GM21360 (cell line): ENCODE results near the gene ZNF254.
"Not testable (repeated sequence)": the region's sequence is repeated elsewhere in the genome, so short reads cannot be mapped to it uniquely, and the experiment has no call there.

Source experiments
- ATAC-seq: cut with Tn5 transposase; IDR thresholded peaks from one replicate; pipeline ENCODE4 v1.9.1; 2021; ENCODE audit warnings: mild to moderate bottlenecking, moderate library complexity; ENCODE audit not compliant: unreplicated experiment

ZNF254 gene

DNA sequence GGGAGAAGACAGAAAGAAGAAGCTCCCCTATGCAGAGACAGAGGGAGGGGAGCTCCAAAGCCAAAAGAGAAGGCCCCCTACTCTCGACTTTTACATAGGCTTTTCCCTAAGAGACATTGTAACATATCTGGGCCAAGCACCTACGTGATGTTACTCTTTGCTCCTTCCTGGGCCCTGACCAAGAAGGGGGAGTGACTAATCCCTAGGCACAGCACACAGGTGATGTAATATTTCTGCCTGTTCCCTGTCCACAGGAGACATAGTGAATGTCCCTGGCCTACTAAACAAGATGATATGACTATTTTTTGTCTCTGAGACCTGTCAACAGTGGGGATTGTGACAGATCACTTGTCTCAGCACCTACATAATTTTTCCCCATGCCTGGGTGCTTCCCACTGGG is 15.9 kb upstream of the ZNF254 start:
- ATAC-seq, result no peak

DNA sequence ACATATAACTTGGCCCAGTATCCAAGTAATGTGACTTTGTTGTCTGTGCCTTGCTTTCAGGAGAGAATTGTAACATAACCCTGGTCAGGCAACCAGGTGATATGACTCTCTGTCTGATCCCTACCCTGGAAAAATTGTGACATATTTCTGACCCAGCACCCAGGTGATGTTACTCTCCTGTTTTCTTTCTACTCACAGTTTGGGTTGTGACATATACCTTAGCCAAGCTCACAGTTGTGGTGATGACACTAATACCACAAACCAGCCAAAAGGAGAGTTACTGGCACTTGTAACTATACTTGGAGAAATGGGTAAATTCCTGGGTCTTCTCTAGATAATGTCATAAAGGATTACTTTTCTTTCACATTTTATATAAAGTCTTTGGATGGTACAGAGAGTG is 14.3 kb upstream of the ZNF254 start:
- ATAC-seq, result no peak

DNA sequence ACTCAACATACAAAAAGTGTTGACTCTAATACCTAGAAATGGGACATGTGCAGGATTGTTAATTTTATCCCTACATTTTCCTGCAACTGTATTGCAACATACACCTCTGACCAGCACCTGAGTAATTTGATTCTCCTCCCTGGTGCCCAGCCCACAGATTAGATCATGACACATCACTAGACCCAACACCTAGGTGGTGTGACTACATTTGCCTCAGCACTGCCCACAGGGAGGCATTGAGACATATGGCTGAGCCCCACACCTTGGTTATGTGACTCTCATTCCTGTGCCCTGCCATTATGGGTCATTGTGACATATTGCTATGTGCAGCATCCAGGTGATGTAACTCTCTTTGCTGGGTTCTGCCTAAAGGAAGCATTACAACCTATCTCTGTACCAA is 13.2 kb upstream of the ZNF254 start:
- ATAC-seq, result no peak

DNA sequence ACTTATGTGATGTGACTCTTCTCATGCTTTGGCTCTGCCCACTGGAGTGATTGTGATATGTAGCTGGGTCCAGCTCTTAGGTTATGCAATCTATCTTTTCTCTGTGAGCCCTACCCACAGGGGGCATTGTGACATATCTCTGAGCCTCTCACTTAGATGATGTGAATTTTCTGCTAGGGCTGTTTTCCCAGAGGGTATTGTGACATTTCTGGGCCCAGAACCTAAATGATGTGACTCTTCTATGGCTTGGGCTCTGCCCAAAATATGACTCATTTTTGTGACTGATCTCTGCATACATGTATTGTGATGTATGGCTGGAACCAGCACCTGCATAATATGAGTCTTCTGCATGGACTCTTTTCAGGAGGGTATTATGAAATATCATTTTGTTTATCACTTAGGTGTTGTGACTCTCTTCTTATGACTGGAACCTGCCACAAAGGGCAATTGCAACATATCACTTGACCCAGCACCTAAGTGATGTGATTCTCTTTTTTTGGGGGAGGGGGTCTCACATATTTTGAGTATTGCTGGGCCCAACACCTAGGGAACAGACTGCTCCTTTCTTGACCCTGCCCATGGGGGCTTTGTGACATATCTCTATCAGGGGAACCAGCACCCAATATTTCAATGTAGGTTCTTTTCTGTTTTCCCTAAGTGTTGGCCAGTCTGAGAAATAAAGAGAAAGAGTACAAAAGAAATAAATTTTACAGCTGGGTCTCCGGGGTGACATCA is 12.1 kb upstream of the ZNF254 start:
- no peak for ATAC-seq

DNA sequence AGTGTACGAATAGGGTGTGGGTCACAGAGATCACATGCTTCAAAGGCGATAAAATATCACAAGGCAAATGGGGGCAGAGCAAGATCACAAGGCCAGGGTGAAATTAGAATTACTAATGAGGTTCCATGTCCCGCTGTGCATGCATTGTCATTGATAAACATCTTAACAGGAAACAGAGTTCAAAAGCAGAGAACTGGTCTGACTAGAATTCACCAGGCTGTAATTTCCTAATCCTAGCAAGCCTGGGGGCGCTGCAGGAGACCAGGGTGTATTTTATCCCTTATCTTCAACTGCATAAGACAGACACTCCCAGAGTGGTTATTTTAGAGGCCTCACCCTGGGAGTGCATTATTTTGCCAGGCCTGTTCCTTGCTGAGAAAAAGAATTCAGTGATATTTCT is 11.5 kb upstream of the ZNF254 start:
- ATAC-seq, result not testable (repeated sequence)

DNA sequence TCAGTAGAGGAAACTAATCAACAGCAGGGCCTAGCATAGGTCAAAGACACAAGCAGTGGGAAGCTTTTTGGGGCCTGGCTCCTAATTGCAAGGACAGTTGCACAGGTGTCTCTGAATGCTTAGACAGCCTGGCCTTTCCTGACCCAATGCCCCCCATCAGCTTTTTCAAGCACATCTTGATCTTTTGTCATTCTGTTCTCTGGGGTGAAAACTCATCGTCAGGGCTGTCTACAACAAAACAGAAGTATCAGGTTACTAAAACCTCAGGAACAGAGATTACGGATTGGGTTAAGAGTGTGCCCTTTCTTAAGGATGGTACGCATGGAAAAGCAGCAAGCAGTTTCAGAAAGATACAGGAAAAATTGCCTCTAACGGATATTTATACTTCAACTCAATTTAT is 8.3 kb upstream of the ZNF254 start:
- no peak for ATAC-seq

DNA sequence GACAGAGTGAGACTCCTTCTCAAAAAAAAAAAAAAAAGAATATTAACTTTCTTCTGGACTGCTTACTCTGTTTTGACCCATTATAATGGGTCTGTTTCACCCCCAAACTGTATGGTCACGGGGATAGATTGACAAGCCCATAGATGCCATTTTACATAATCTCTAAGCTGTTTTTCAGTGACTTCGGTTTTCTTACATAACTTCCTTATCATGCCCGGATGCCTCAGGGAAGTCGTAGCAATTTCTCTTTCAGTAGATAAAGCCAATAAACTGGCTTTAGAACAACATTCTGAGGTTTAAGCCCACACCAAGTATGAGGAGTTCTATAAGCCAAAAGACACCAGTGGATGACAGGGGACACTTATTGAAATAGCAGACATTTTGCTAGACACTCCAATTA is 5.9 kb upstream of the ZNF254 start:
- ATAC-seq, result no peak

DNA sequence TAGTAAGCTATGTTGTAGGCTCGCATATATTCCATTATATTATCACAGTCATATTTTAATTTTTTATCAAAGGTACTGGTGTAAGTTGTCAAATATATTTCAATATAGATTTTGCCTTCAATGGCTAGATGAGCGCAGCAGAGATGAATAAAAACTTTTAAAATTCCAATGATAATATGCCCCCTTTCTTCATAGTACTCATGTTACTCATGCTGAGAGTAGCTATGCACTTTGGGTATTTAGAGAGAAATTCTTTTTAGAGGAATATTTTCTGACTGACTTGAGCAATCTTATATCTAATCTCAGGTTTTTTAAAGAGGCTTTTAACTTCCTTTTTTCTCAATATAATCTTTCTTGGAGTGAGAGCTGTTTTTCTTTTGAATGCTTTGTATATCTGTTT is 11.4 kb downstream of the ZNF254 start:
- no peak for ATAC-seq

DNA sequence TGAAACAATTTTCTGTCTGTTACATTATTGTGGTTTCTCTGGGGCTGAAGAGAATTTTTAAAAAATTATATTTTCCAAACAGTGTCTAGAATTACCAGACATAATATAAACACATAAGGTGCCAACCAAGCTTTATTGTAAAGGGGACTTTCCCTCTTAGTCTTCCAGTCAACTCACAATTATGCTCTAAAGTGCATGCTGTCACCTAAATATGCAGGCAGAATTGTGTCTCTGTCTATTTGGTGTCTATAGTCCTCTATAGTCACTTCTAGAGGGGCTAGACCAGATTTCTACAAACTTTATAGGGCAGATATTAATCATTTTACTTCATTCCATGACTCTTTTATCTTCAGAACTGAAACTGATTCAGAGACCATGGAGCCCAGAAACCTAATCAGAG is 12.8 kb downstream of the ZNF254 start:
- ATAC-seq, result no peak

DNA sequence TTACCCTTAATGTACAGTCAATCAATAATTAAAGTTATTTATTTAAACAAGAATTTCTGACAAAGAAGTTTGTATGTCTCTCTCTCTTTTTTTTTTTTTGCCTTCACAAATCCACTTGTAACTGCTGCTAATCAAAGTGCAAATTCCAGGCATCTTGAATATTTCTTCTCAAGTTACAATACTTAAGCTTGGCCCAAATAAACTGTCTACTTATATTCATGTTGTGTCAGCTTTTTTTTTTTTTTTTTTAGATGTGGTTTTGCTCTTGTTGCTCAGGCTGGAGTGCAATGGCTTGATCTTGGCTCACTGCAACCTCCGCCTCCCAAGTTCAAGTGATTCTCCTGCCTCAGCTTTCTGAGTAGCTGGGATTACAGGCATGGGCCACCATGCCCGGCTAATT is 13.6 kb downstream of the ZNF254 start:
- not testable (repeated sequence) for ATAC-seq

DNA sequence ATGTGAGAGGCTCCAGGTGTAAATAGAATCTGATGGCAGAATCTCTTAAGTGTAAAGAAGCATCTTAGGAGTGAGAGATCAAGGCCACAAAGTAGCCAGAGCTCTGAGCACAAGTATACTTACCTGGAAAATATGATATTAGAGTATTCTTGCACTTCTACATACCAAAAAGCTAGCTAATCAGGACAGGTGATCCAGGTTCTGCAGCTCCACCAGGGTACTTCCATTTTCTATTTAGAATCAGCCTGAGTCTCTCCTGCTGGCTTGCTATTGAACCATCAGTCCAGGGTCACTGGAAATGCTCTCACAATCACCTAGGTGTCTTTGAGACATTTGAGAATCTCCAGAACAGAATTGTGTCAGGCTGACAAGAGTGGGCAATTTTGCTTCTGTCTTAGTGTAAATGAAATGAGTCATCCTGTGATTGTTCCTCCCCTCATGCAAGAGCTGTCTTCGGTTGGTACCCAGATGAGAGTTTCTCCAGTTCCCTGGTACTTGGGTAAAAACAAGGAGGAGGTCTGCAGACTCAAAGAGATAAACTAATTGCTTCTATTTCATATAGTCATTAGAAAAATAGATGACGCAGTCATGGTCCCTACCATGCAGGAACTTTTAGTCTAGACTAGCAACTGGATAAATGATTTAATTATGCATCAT is 14.6 kb downstream of the ZNF254 start:
- no peak for ATAC-seq

DNA sequence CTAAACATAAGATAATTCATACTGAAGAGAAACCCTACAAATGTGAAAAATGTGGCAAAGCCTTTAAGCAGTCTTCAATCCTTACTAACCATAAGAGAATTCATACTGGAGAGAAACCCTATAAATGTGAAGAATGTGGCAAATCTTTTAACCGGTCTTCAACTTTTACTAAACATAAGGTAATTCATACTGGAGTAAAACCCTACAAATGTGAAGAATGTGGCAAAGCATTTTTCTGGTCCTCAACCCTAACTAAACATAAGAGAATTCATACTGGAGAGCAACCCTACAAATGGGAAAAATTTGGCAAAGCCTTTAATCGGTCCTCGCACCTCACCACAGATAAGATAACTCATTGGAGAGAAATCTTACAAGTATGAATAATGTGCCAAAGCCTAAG is 40.6 kb downstream of the ZNF254 start:
- no peak for ATAC-seq

DNA sequence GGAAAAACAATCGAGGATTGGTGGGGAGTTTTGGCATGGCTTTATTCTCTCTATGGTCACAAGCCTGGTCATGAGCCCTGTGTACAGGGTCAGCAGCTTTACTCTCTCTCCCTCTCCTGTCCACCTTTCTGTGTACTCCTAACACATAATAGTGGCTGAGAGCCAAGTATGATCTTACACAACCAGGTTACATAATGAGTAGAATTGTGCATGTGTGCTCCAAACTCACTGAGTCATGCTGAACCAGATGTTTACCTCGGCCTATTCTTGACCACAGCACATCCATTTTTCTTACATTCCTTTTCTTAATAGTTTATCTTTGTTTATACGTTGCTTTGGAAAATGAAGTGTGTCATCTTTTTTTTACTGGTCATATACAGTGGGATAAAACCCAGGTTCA is 53.1 kb downstream of the ZNF254 start:
- no peak for ATAC-seq

DNA sequence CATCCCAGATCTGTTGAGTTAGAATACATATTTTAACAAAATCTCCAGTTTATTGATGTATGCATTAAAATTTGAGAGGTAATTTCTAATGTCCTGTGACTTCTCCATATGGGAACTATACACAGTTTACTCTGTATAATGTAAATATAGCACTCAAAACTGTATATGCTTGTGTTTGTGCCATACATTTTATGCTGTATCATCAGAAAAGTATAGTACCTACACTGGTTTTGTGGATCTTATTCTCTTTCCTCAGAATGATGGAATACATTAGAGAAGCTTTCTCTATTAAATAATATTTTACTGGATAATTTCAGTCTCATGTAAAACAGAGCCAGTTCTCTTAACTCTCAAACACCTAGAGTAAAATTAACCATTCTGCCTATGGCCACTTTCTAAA is 53.6 kb downstream of the ZNF254 start:
- no peak for ATAC-seq

DNA sequence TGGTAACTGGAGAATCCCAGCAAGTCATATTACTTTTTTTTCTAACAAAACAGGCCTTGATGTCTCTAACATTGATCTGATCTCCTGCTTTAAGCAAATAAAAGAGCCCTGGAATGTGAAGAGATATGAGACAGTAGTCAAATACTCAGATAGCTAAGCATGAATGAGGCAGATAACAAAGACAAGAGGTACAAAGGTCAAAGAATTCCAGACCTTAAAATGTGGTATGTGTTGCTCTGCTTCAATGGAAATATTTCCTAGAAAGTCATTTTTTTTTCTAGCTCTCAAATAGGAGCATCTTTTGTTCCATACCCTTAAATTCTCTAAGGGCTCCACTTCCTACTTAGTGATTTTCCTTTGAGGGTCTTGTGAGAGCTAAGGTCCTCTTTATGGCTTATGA is 54.6 kb downstream of the ZNF254 start:
- ATAC-seq, result no peak

DNA sequence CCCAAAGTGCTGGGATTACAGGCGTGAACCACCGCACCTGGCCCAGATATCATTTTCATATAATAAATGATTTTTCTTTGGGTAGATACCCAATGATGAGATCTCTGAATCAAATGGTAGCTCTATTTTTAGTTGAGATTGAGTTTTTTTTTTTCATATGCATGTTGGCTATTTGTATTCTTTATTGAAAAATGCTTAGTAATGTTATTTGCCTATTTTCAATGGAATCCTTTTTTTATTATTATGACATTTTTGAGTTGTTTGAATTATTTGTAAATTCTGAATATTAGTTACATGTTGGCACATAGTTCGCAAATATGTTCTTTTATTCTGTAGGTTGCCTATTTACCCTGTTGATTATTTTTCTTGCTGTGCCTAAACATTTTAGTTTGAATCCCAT is 55.8 kb downstream of the ZNF254 start:
- no peak for ATAC-seq

DNA sequence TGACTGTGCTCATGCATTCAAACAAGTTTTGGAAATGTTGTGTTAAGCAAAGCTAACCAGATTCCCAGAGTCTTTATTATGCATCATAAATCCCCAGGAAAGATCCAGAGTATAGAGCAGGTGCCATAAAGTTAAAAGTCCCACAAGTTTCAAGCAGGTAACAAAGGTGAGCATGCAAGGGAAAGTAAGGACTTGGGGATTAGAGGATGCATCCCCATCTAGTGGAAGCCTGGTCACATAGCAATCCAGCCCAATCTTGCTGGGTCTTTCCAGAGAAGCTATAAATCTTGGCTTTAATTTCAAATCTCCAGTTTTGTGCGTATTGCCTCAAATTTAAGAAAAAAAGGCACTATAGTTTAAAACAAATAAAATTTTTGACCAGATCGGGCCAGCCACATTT is 72.7 kb downstream of the ZNF254 start:
- no peak for ATAC-seq

DNA sequence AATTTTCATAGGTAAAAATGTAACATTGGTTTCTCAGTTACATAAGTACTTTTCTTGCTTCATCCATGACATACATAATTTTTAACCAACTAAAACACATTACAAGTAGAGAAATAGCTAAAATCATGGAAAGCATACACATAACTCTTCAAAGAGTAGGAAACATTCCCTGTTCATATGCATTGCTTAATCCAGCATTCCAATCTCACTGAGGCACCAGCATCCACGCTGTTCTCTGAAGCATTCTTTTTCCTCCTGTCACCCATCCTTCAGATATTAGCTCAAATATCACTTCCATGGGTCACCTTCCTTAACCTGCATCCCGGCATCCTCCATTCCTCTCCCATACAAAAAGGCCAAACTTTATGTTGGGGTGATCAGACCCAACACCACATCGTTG is 79.1 kb downstream of the ZNF254 start:
- ATAC-seq, result no peak

DNA sequence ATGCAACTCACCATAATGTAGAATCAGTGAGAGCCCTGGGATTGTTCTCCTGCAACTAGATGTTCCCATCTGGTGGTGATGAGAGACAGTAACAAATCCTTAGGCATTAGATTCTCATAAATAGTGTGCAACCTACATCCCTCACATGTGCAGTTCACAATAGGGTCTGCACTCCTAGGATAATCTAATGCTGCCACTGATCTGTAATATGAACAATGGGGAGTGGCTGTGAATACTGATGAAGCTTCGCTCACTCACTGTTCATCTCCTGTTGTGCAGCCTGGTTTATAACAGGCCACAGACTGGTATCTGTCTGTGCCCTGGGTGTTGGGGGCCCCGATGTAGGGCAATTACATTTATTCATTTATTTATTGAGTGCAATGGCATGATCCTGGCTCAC is 86.9 kb downstream of the ZNF254 start:
- no peak for ATAC-seq

DNA sequence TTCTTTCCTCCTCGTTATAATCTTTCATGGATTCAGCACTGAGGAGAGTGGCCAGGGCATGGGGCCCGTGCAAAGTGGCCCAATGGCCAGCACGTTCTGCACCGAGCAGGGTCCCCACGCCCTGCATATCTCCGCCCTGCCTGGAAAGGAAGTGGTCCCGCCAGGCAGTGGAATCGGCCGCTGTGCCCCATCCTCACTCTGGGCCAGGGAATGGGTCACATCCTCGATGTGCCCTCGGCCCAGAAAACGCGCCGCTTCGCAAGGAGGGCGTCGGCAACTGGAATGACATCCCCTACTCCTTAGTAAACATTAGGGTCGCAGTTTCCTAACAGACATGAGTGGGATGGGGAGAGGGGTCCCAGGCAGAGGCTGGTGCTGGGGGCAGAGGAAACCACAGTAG is 90.7 kb downstream of the ZNF254 start:
- ATAC-seq, result no peak

DNA sequence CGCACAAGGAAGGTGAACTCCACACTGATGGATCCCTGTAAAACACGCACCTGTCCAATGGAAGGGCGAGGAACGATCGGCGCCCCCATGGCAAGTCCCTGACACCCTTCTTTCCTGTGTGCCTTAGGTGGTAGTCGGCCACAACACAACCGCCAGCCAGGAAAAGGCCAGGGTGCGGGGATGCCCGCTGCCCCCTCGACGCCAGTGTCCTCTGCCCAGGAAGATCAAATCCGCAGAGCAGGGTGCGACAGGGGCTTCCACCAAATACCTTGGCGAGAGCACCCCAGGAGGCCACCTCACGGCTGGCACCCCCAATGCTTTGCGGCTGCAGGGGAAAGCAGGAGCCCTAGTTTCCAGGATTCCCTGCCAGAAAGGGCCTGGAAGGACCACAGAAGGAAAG is 91.2 kb downstream of the ZNF254 start:
- no peak for ATAC-seq
